OCI-LY3 (cell line): ENCODE data around the gene PCED1B.

Experiments
- H2AFZ ChIP-seq: fragments of 200-600, 300-600 bp; shearing (Covaris generic); 2 replicates; pipeline ENCODE4 v1.6.0; 2014; ENCODE audit warnings: antibody characterized with exemption, low read depth, low read length
- H3K27ac ChIP-seq: fragments of 200-600, 300-600 bp; sonication (generic); 2 replicates; pipeline ENCODE4 v1.5.1; 2014; ENCODE audit warnings: mild to moderate bottlenecking, low read length, moderate library complexity, mixed read lengths
- H3K27me3 ChIP-seq: fragments of 200-600, 300-600 bp; sonication (generic); 2 replicates; pipeline ENCODE4 v1.6.1; 2014; ENCODE audit warnings: low read depth, low read length, mixed read lengths
- H3K36me3 ChIP-seq: fragments of 200-600, 300-600 bp; sonication (generic); replicated peaks from 2 replicates; pipeline ENCODE3; 2014; ENCODE audit warnings: low read depth, low read length, mixed read lengths
- H3K4me1 ChIP-seq: fragments of 300-600, 200-600 bp; sonication (generic); 2 replicates; pipeline ENCODE4 v1.6.1; 2014; ENCODE audit warnings: low read length, mixed read lengths
- H3K4me2 ChIP-seq: fragments of 200-600, 300-600 bp; sonication (generic); 2 replicates; pipeline ENCODE4 v1.6.1; 2014; ENCODE audit warnings: low read length, mixed read lengths
- H3K4me3 ChIP-seq: fragments of 300-600, 200-600 bp; sonication (generic); 2 replicates; pipeline ENCODE4 v1.5.1; 2014; ENCODE audit warnings: antibody characterized with exemption, mild to moderate bottlenecking, low read length, moderate library complexity
- H3K79me2 ChIP-seq: fragments of 300-600, 200-600 bp; shearing (Covaris generic); 2 replicates; pipeline ENCODE4 v1.6.1; 2014; ENCODE audit warnings: mild to moderate bottlenecking, low read length, mixed read lengths
- H3K9ac ChIP-seq: fragments of 300-600, 200-600 bp; shearing (Covaris generic); 2 replicates; pipeline ENCODE4 v1.6.0; 2014; ENCODE audit warnings: mild to moderate bottlenecking, low read length, moderate library complexity
- H3K9me3 ChIP-seq: fragments of 200-600, 300-600 bp; shearing (Covaris generic); 2 replicates; pipeline ENCODE4 v1.6.1; 2014; ENCODE audit warnings: low read length, mixed read lengths; ENCODE audit not compliant: insufficient read depth
- H4K20me1 ChIP-seq: fragments of 200-600, 300-600 bp; sonication (generic); 2 replicates; pipeline ENCODE4 v1.6.1; 2016; ENCODE audit warnings: low read length, mixed read lengths; ENCODE audit not compliant: insufficient read depth
- CTCF ChIP-seq: fragments of 200-600, 300-600 bp; sonication (generic); IDR thresholded peaks from 2 replicates; pipeline ENCODE4 v1.5.1; 2014; ENCODE audit warnings: antibody characterized with exemption, low read length, low read depth
- EZH2phosphoT487 ChIP-seq: fragments of 200-600 bp; shearing (Covaris generic); IDR thresholded peaks from 2 replicates; pipeline ENCODE4 v1.6.1; 2018; ENCODE audit warnings: antibody characterized with exemption, mixed run types, low read depth

The PCED1B gene

GRCh38 chr12:47206450-47207339 lies 127.3 kb downstream of the PCED1B start:
- Histone ChIP-seq H3K27me3 (no peaks in the 10 kb centered on the region), H3K27ac (peak overlapping the region; percentile 95), H3K4me2 (peak overlapping the region; percentile 73), H3K9me3 (no peaks in the 10 kb centered on the region), H3K4me3 (peak overlapping the region; percentile 45), H2AFZ (no peak overlapping the region), H3K79me2 (no peaks in the 10 kb centered on the region), H3K36me3 (peaks cover 24% of the 10 kb centered on the region), H3K9ac (peak overlapping the region; percentile 80), H4K20me1 (no peaks in the 10 kb centered on the region), H3K4me1 (peaks cover 48% of the 10 kb centered on the region)
- TF ChIP-seq CTCF (no peak), EZH2phosphoT487 (no peak)

DNA sequence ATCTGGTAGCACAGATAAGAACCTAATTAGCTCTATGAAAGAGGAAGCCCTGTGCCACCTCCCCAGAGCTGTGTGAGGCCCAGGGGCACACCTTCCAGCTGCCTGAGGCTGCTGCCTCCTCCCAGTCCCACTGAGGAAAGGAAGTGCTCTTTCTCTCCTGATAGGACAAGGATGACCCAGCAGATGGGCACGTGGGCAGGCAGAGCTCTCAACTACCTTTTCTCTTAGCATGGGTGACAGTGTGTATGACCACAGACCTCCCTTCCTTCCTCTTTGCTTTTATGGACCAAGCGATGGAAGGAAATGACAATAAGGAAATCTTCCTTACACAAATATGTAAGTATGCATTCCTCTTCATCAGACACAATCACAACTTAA lies 127.9 kb downstream of the PCED1B start:
- H3K4me2 ChIP-seq, result peak overlapping the region; percentile 73
- H4K20me1 ChIP-seq, result no peaks in the 10 kb centered on the region
- H3K4me1 ChIP-seq, result peaks cover 48% of the 10 kb centered on the region
- peak overlapping the region; percentile 45 for H3K4me3 ChIP-seq
- H3K36me3 ChIP-seq, result peaks cover 24% of the 10 kb centered on the region
- H3K27ac ChIP-seq, result peak overlapping the region; percentile 95
- no peak for TF ChIP-seq CTCF
- TF ChIP-seq EZH2phosphoT487, result no peak
- H3K27me3 ChIP-seq, result no peaks in the 10 kb centered on the region
- H3K9ac ChIP-seq, result peak overlapping the region; percentile 80
- no peaks in the 10 kb centered on the region for H3K79me2 ChIP-seq
- H3K9me3 ChIP-seq, result no peaks in the 10 kb centered on the region
- H2AFZ ChIP-seq, result no peak overlapping the region

GRCh38 chr12:47207829-47208248 lies 128.4 kb downstream of the PCED1B start:
- Histone ChIP-seq H3K4me1 (peaks cover 48% of the 10 kb centered on the region), H3K36me3 (peaks cover 24% of the 10 kb centered on the region), H3K79me2 (no peaks in the 10 kb centered on the region), H2AFZ (no peak overlapping the region), H3K4me3 (peak overlapping the region; percentile 45), H3K9me3 (no peaks in the 10 kb centered on the region), H3K27me3 (no peaks in the 10 kb centered on the region), H4K20me1 (no peaks in the 10 kb centered on the region), H3K9ac (peak overlapping the region; percentile 80), H3K27ac (peak overlapping the region; percentile 95), H3K4me2 (peak overlapping the region; percentile 73)
- TF ChIP-seq EZH2phosphoT487, result no peak
- TF ChIP-seq CTCF, result no peak

DNA sequence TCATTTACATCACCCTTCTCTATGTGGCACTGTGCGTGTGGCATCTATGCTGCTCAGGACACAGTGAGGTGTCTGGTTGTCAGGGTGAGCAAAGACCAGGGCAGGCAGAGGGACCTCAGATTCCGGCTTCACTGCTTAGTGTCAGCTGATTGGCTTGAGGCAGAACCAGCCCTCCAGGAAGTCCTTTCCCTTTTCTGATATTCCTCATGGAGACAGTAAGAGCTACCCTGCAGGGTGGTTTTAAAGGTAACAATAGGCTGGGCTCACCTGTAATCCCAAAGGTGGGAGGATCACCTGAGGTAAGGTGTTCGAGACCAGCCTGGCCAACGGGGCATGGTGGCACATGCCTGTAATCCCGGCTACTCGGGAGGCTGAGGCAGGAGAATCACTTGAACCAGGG lies 129.6 kb downstream of the PCED1B start:
- H4K20me1 ChIP-seq, result no peaks in the 10 kb centered on the region
- H2AFZ ChIP-seq, result no peak overlapping the region
- H3K36me3 ChIP-seq, result peaks cover 24% of the 10 kb centered on the region
- H3K4me2 ChIP-seq, result no peak overlapping the region
- peak overlapping the region; percentile 80; the same call in 1 of the 2 replicates for H3K9ac ChIP-seq
- H3K4me1 ChIP-seq, result peaks cover 54% of the 10 kb centered on the region
- TF ChIP-seq CTCF (no peak), EZH2phosphoT487 (no peak)
- peak overlapping the region; percentile 95 for H3K27ac ChIP-seq
- H3K79me2 ChIP-seq, result no peaks in the 10 kb centered on the region; the same call in 1 of the 2 replicates
- no peak overlapping the region for H3K4me3 ChIP-seq
- H3K9me3 ChIP-seq, result no peaks in the 10 kb centered on the region
- no peaks in the 10 kb centered on the region for H3K27me3 ChIP-seq
